Glomerular endothelial cell (primary cell): ENCODE results near the gene PEMT. TPM values are rescaled to one million over a fixed set of nuclear protein-coding genes. Genes with fewer than 3 reads are reported as not detected.
"Not testable (repeated sequence)": the region's sequence is repeated elsewhere in the genome, so short reads cannot be mapped to it uniquely, and the experiment has no call there.

Experiments
- DNase-seq: peaks from one replicate; pipeline ENCODE4 v3.0.0-alpha.2; 2011; ENCODE audit warnings: low read depth, low spot score; ENCODE audit errors: extremely low read depth
- total RNA-seq: library from RNA; depleted of rRNA; stranded (reverse); fragments of >200 nt; gene quantifications from 2 replicates; pipeline ENCODE4 v1.2.3, GENCODE V29; 2015

The PEMT gene
- total RNA-seq, 1 donor from 2014 or later = 35.7 TPM

- no peak for DNase-seq
Measured at GRCh38 chr17:17492085-17492484, 99.4 kb downstream of the PEMT start.

GRCh38 chr17:17491546-17491988 is 99.9 kb downstream of the PEMT start:
- DNase-seq = no peak

GRCh38 chr17:17491031-17491471 is 100.5 kb downstream of the PEMT start:
- no peak for DNase-seq

GRCh38 chr17:17487998-17488397 is 103.5 kb downstream of the PEMT start:
- no peak for DNase-seq

GRCh38 chr17:17486416-17486815 is 105.1 kb downstream of the PEMT start:
- not testable (repeated sequence) for DNase-seq

GRCh38 chr17:17485420-17485819 is 106.1 kb downstream of the PEMT start:
- DNase-seq = no peak

GRCh38 chr17:17484451-17484899 is 107.0 kb downstream of the PEMT start:
- DNase-seq = no peak

GRCh38 chr17:17481860-17482259 is 109.6 kb downstream of the PEMT start:
- DNase-seq = no peak

- DNase-seq = no peak
Measured at GRCh38 chr17:17480593-17481148, 110.8 kb downstream of the PEMT start.

GRCh38 chr17:17479209-17479608 is 112.3 kb downstream of the PEMT start:
- DNase-seq = no peak

GRCh38 chr17:17476865-17477467 is 114.5 kb downstream of the PEMT start, which contains the start of gene MED9:
Gene MED9, plus strand, starts transcription at chr17:17477000. Its CDS starts 42 bp downstream, at chr17:17477042.
- DNase-seq = peak; percentile 41

- DNase-seq = no peak
Measured at GRCh38 chr17:17474341-17474740, 117.2 kb downstream of the PEMT start.

GRCh38 chr17:17472333-17472920 is 119.1 kb downstream of the PEMT start:
- DNase-seq = no peak

GRCh38 chr17:17469996-17470395 is 121.5 kb downstream of the PEMT start:
- no peak for DNase-seq

- no peak for DNase-seq
Measured at GRCh38 chr17:17469358-17469757, 122.2 kb downstream of the PEMT start.

GRCh38 chr17:17468217-17469010 is 123.1 kb downstream of the PEMT start:
- no peak for DNase-seq

GRCh38 chr17:17467720-17468119 is 123.8 kb downstream of the PEMT start:
- DNase-seq = no peak

- no peak for DNase-seq
Measured at GRCh38 chr17:17467016-17467415, 124.5 kb downstream of the PEMT start.

GRCh38 chr17:17466511-17466910 is 125.0 kb downstream of the PEMT start:
- no peak for DNase-seq

GRCh38 chr17:17465878-17466277 is 125.6 kb downstream of the PEMT start:
- not testable (repeated sequence) for DNase-seq

- DNase-seq = no peak
Measured at GRCh38 chr17:17463821-17464220, 127.7 kb downstream of the PEMT start.
